B cell (primary cell): ENCODE results near the gene MT1M. TPM values are rescaled to one million over a fixed set of nuclear protein-coding genes. Genes with fewer than 3 reads are reported as not detected.
A peak's percentile ranks its signal among the peaks of the same experiment; 100 is the strongest.

Experiments
- ATAC-seq: fragments of 200-7000 bp; cut with Tn5 transposase; one replicate; pipeline ENCODE4 v1.10.0; 2021; ENCODE audit warnings: low read depth, mild to moderate bottlenecking, moderate number of reproducible peaks, moderate library complexity
- CTCF ChIA-PET: fragments of 350-600 bp; sonication (Branson Sonifier 250); formaldehyde crosslinking; loops from one replicate; lab custom pipeline; 2021; ENCODE audit warnings: antibody characterized with exemption, inconsistent platforms; lab: Charles Lee
- POLR2A ChIA-PET: fragments of 350-600 bp; sonication (Branson Sonifier 250); formaldehyde crosslinking; loops from one replicate; lab custom pipeline; 2021; ENCODE audit warnings: antibody characterized with exemption; lab: Charles Lee
- DNase-seq: peaks from one replicate; pipeline ENCODE4 v3.0.0; 2013
- H2AFZ ChIP-seq: 2 replicates; pipeline ENCODE4 v1.6.1; 2012; ENCODE audit warnings: mild to moderate bottlenecking, low read depth, low read length; ENCODE audit not compliant: insufficient read depth, poor library complexity, severe bottlenecking
- H3K27ac ChIP-seq, 2 donors: 1 replicate in 1 of 2; 2 replicates in 1 of 2; pipeline ENCODE4 v1.5.1; 2012 to 2013; ENCODE audit warnings: low read length in 2 of 2, mild to moderate bottlenecking in 2 of 2, moderate library complexity in 1 of 2
- H3K27me3 ChIP-seq, 4 experiments: fragments of 200-600 bp in 1 of 4; sonication (generic) in 1 of 4; replicated peaks in 1 of 4; 1 replicate in 2 of 4; 2 replicates in 2 of 4; pipeline versions ENCODE4 v1.6.1 to v1.7.0; 2013 to 2016; ENCODE audit warnings: low read length in 3 of 4, mild to moderate bottlenecking in 2 of 4, mixed read lengths in 1 of 4, moderate library complexity in 1 of 4; ENCODE audit not compliant: insufficient read depth in 4 of 4, control insufficient read depth in 3 of 4; ENCODE audit errors: control extremely low read depth in 1 of 4
- H3K36me3 ChIP-seq, 2 experiments: replicated peaks in 1 of 2; 1 replicate in 1 of 2; 2 replicates in 1 of 2; pipeline versions ENCODE4 v1.6.1 to v1.7.1; 2013; ENCODE audit warnings: low read length in 1 of 2; ENCODE audit not compliant: insufficient read depth in 2 of 2, control insufficient read depth in 1 of 2; ENCODE audit errors: control extremely low read depth in 1 of 2, extremely low read depth in 1 of 2
- H3K4me1 ChIP-seq, 2 donors: fragments of 200-600 bp in 1 of 2; sonication (generic) in 1 of 2; 1 replicate in 1 of 2; 2 replicates in 1 of 2; pipeline versions ENCODE4 v1.5.1 to v1.6.1; 2013 to 2017; ENCODE audit warnings: low read length in 2 of 2; ENCODE audit not compliant: control insufficient read depth in 2 of 2, insufficient read depth in 2 of 2
- H3K4me2 ChIP-seq: replicated peaks from 2 replicates; pipeline ENCODE3; 2012; ENCODE audit warnings: mild to moderate bottlenecking, low read depth, low read length; ENCODE audit not compliant: poor library complexity, severe bottlenecking
- H3K4me3 ChIP-seq, 5 experiments: fragments of 200-600 bp in 1 of 5; sonication (generic) in 1 of 5; 1 replicate in 3 of 5; 2 replicates in 2 of 5; pipeline versions ENCODE4 v1.5.1 to v1.7.0; 2011 to 2016; ENCODE audit warnings: low read length in 4 of 5, mild to moderate bottlenecking in 4 of 5, low read depth in 2 of 5, control low read depth in 1 of 5, moderate library complexity in 1 of 5; ENCODE audit not compliant: insufficient read depth in 1 of 5; ENCODE audit errors: control extremely low read depth in 1 of 5, extremely low read depth in 1 of 5
- H3K79me2 ChIP-seq: fragments of 200-600 bp; sonication (generic); one replicate; pipeline ENCODE4 v1.6.0; 2016; ENCODE audit warnings: low read length; ENCODE audit not compliant: control insufficient read depth, insufficient read depth
- H3K9ac ChIP-seq: fragments of 200-600 bp; sonication (generic); 2 replicates; pipeline ENCODE4 v1.6.1; 2017; ENCODE audit warnings: mild to moderate bottlenecking, low read length, moderate library complexity
- H3K9me3 ChIP-seq, 3 donors: one replicate each; pipeline versions ENCODE4 v1.6.1 to v1.7.1; 2013; ENCODE audit warnings: low read length in 2 of 3; ENCODE audit not compliant: control insufficient read depth in 2 of 3, insufficient read depth in 1 of 3; ENCODE audit errors: control extremely low read depth in 1 of 3
- H4K20me1 ChIP-seq: 2 replicates; pipeline ENCODE4 v1.6.0; 2012; ENCODE audit warnings: mild to moderate bottlenecking, low read length; ENCODE audit not compliant: insufficient read depth, control insufficient read depth, poor library complexity, severe bottlenecking
- H3K27ac Mint-ChIP-seq: one replicate; pipeline ENCODE4 v1.8.0; 2021; ENCODE audit warnings: mixed read lengths
- H3K27me3 Mint-ChIP-seq: one replicate; pipeline ENCODE4 v1.8.0; 2021; ENCODE audit warnings: mixed read lengths
- H3K4me1 Mint-ChIP-seq: one replicate; pipeline ENCODE4 v1.8.0; 2021; ENCODE audit warnings: mixed read lengths
- H3K4me3 Mint-ChIP-seq: one replicate; pipeline ENCODE4 v1.8.0; 2021; ENCODE audit warnings: mixed read lengths
- H3K9me3 Mint-ChIP-seq: one replicate; pipeline ENCODE4 v1.8.0; 2022; ENCODE audit warnings: mixed read lengths; ENCODE audit not compliant: insufficient read depth
- EZH2 ChIP-seq: IDR thresholded peaks from 2 replicates; pipeline ENCODE4 v1.6.1; 2012; ENCODE audit warnings: borderline replicate concordance, low read depth, mild to moderate bottlenecking, moderate library complexity, low read length; ENCODE audit not compliant: insufficient read depth, poor library complexity, severe bottlenecking
- WGBS: methylation state at CpG from one replicate; pipeline ENCODE4 v1.1.5; 2013; ENCODE audit warnings: missing lambda C conversion rate; ENCODE audit not compliant: insufficient coverage; 5-methylcytosine and 5-hydroxymethylcytosine counted together
- intact Hi-C: fragments of 100-400 bp; cut with micrococcal nuclease; formaldehyde crosslinking; loops from one replicate; pipeline ENCODE4 v1.10.0; 2022
- polyA plus RNA-seq: library from polyadenylated mRNA; depleted of rRNA; stranded (reverse); fragments of >200 nt; gene quantifications from 2 replicates; pipeline ENCODE4 v1.2.3, GENCODE V29; 2012
- total RNA-seq, 2 donors: library from RNA; stranded (reverse); fragments of 120-200 nt in 1 of 2; gene quantifications; 1 replicate in 1 of 2; 2 replicates in 1 of 2; pipeline versions ENCODE4 v1.2.3 to v1.2.4, GENCODE V29; 2013 to 2022
- TF ChIP-seq, protein P1 (sequence below): fragments of 200-600 bp; IDR thresholded peaks from one replicate; pipeline ENCODE4 v1.8.0; 2022; ENCODE audit warnings: antibody characterized with exemption, mild to moderate bottlenecking

Gene MT1M
- total and polyA plus RNA-seq, 2 donors (not counting 1 experiment from before 2014, with no cell fraction given), result not detected

DNA sequence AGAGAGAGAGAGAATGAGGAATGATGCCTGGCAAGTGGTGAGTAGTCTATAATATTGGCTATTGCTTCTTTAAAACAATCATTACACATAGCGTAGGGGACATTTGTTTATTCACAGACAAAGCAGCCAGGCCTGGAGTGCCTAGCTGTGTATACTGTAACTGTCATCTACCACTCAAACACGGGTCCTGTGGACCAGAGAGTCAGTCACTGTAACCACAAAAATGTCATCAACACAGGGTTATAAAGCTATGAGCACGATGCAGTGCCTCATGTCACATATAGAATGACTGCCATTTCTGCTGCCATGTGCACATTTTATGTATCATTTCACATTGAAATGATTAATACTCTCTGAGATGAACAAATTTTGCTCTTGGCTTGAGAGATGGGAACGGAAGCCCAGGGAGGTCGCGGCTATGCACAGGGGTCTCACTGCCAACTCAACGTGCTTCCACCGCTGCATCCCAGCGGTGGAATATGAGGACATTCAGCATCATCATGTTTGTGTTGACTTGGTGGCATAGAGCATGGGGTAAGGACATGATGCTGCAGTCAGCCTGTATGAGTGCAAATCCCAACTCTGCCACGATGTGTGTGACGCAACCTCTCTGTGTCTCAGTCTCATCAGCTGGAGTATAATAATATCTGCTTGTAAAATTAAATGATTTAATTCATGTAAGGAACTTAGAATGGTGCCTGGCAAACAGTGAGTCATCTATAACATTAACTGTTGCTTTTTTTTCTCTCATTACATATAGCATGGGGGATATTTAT, 40.5 kb downstream of the MT1M start:
- intact Hi-C loops, result no loop called here
- Histone ChIP-seq H3K4me2 (no peak overlapping the region), H3K79me2 (no peaks in the 10 kb centered on the region), H3K9me3 (peaks cover 0 to 3% (median 0%) of the 10 kb centered on the region in 3 donors), H4K20me1 (no peaks in the 10 kb centered on the region), H3K27ac (no peak overlapping the region), H3K27me3 (peaks cover 0 to 65% (median 33%) of the 10 kb centered on the region in 4 experiments), H3K9ac (no peak overlapping the region), H3K4me3 (no peak overlapping the region), H2AFZ (no peak overlapping the region), H3K36me3 (no peaks in the 10 kb centered on the region), H3K4me1 (peaks cover 16 to 17% of the 10 kb centered on the region in 2 donors)
- ATAC-seq (no peak), DNase-seq (no peak)
- Mint-ChIP-seq H3K4me3 (no peak overlapping the region), H3K27ac (no peak overlapping the region), H3K9me3 (no peaks in the 10 kb centered on the region), H3K27me3 (peaks cover 77% of the 10 kb centered on the region), H3K4me1 (peaks cover 15% of the 10 kb centered on the region)
- TF ChIP-seq, protein P1, sequence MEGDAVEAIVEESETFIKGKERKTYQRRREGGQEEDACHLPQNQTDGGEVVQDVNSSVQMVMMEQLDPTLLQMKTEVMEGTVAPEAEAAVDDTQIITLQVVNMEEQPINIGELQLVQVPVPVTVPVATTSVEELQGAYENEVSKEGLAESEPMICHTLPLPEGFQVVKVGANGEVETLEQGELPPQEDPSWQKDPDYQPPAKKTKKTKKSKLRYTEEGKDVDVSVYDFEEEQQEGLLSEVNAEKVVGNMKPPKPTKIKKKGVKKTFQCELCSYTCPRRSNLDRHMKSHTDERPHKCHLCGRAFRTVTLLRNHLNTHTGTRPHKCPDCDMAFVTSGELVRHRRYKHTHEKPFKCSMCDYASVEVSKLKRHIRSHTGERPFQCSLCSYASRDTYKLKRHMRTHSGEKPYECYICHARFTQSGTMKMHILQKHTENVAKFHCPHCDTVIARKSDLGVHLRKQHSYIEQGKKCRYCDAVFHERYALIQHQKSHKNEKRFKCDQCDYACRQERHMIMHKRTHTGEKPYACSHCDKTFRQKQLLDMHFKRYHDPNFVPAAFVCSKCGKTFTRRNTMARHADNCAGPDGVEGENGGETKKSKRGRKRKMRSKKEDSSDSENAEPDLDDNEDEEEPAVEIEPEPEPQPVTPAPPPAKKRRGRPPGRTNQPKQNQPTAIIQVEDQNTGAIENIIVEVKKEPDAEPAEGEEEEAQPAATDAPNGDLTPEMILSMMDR, result no peak
- TF ChIP-seq EZH2, result no peak
- ChIA-PET CTCF (interaction anchor here (1.2 to 2.4 kb wide), 3 partner anchors 25 to 29 kb away, joined by 3 to 19 read pairs (median 3); no protein-coding TSS in a partner anchor), POLR2A (interaction anchor here (1.5 kb wide), 1 partner anchor 29 kb away, joined by 5 read pairs; no protein-coding TSS in a partner anchor)
- WGBS, result 87% methylated on average over 6 of the region's 11 CpGs

DNA sequence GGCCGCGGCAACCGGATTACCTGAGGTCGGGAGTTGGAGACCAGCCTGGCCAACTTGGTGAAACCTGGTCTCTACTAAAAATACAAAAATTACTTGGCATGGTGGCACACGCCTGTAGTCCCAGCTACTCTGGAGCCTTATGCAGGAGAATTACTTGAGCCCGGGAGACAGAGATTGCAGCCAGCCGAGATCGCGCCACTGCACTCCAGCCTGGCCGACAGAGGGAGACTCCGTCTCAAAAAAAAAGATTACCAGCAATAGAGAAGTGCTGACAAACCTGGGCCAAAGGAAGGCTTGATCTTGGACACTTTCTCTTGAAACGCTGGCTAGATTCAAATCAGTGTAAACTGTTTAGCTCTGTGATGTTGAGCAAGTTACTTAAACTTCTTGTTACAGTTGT, 41.5 kb downstream of the MT1M start:
- Histone ChIP-seq H3K27me3 (peaks cover 0 to 57% (median 26%) of the 10 kb centered on the region in 4 experiments), H3K27ac (no peak overlapping the region), H3K4me2 (no peak overlapping the region), H3K9me3 (no peaks in the 10 kb centered on the region), H2AFZ (no peak overlapping the region), H3K4me1 (peaks cover 16 to 17% of the 10 kb centered on the region in 2 donors), H3K79me2 (no peaks in the 10 kb centered on the region), H3K4me3 (no peak overlapping the region), H4K20me1 (no peaks in the 10 kb centered on the region), H3K9ac (no peak overlapping the region), H3K36me3 (no peaks in the 10 kb centered on the region)
- Mint-ChIP-seq H3K27ac (no peak overlapping the region), H3K27me3 (peaks cover 69% of the 10 kb centered on the region), H3K4me1 (peaks cover 15% of the 10 kb centered on the region), H3K4me3 (no peak overlapping the region), H3K9me3 (no peaks in the 10 kb centered on the region)
- ATAC-seq (peak; percentile 41), DNase-seq (peak; percentile 47)
- TF ChIP-seq, protein P1, result peak; percentile 39
- TF ChIP-seq EZH2, result no peak
- 35% methylated on average over 12 of the region's 12 CpGs for WGBS
- intact Hi-C loops, result loop anchor here (1.0 kb wide), 1 partner anchor 28 kb away; no protein-coding TSS in a partner anchor
- ChIA-PET POLR2A (interaction anchor here (1.5 kb wide), 1 partner anchor 28 kb away, joined by 5 read pairs; no protein-coding TSS in a partner anchor), CTCF (interaction anchor here (1.2 to 2.4 kb wide), 2 partner anchors 24 to 28 kb away, joined by 3 to 19 read pairs; no protein-coding TSS in a partner anchor)
